K562 (cell line): ENCODE data around the gene ACP5. TPM values are rescaled to one million over a fixed set of nuclear protein-coding genes. Genes with fewer than 3 reads are reported as not detected.

Experiments
- ATAC-seq: fragments of 200-7000 bp; cut with Tn5 transposase; 3 replicates; pipeline ENCODE4 v1.9.1; 2020; ENCODE audit warnings: moderate library complexity
- BruUV-seq: library from RNA; stranded (reverse); fragments of 400-500 nt; replicated peaks from 2 replicates; lab custom pipeline; 2021; lab: Mats Ljungman, UMichigan
- CTCF ChIA-PET: fragments of 300-600 bp; formaldehyde crosslinking; extraction: SDS; loops from one replicate; lab custom pipeline; 2021; ENCODE audit warnings: low intra/inter-chr PET ratio; lab: Yijun Ruan, JAX
- POLR2A ChIA-PET: fragments of 300-600, 350-650 bp; sonication (Branson Sonifier 250); formaldehyde crosslinking; extraction: SDS; loops from one replicate; lab custom pipeline; 2021; ENCODE audit warnings: antibody characterized with exemption, inconsistent platforms; lab: Yijun Ruan, JAX
- DNase-seq, 4 experiments: peaks; one replicate each; pipeline versions ENCODE4 v3.0.0 to v3.0.0-alpha.2; 2011 to 2018; ENCODE audit warnings: low spot score in 3 of 4, mixed read lengths in 3 of 4; ENCODE audit errors: extremely low read depth in 1 of 4
- FAIRE-seq: peaks from 2 replicates; lab custom pipeline; 2011; peaks lifted over from hg19 to GRCh38; lab: Jason Lieb, UNC
- H2AFZ ChIP-seq: 2 replicates; pipeline ENCODE4 v1.6.0; 2011; ENCODE audit warnings: low read depth, low read length, control low read depth, inconsistent platforms
- H3K27ac ChIP-seq: fragments of 200-600 bp; 3 replicates; pipeline ENCODE4 v1.8.0; 2011; ENCODE audit warnings: low read depth, mild to moderate bottlenecking, control low read depth, inconsistent platforms, low read length, moderate library complexity, mixed read lengths; ENCODE audit errors: extremely low read depth
- H3K27me3 ChIP-seq, 2 experiments: fragments of 300-600 bp in 1 of 2; 2 replicates in 1 of 2; 3 replicates in 1 of 2; pipeline versions ENCODE4 v1.6.0 to v1.8.0; 2011; ENCODE audit warnings: inconsistent platforms in 2 of 2, low read length in 2 of 2, mild to moderate bottlenecking in 1 of 2, mixed read lengths in 1 of 2, moderate library complexity in 1 of 2; ENCODE audit not compliant: control insufficient read depth in 2 of 2, insufficient read depth in 2 of 2
- H3K36me3 ChIP-seq: fragments of 300-600 bp; 3 replicates; pipeline ENCODE4 v1.8.0; 2011; ENCODE audit warnings: mild to moderate bottlenecking, low read length, inconsistent platforms; ENCODE audit not compliant: control insufficient read depth, insufficient read depth
- H3K4me1 ChIP-seq, 2 experiments: fragments of 200-600 bp in 1 of 2; replicated peaks in 1 of 2; 2 replicates in 1 of 2; 3 replicates in 1 of 2; pipeline versions ENCODE4 v1.5.1 to v1.8.0; 2011; ENCODE audit warnings: inconsistent platforms in 2 of 2, low read length in 2 of 2, mild to moderate bottlenecking in 1 of 2, mixed read lengths in 1 of 2, moderate library complexity in 1 of 2; ENCODE audit not compliant: control insufficient read depth in 2 of 2, insufficient read depth in 2 of 2
- H3K4me2 ChIP-seq: 2 replicates; pipeline ENCODE4 v1.6.1; 2011; ENCODE audit warnings: low read length, control low read depth, inconsistent platforms, mixed read lengths; ENCODE audit not compliant: insufficient read depth
- H3K4me3 ChIP-seq: fragments of 200-600 bp; sonication (generic), shearing (Covaris generic); 2 replicates; pipeline ENCODE4 v1.5.1; 2016; ENCODE audit warnings: control low read depth, inconsistent platforms
- H3K79me2 ChIP-seq: fragments of 200-600 bp; 3 replicates; pipeline ENCODE4 v1.8.0; 2011; ENCODE audit warnings: low read length, inconsistent platforms; ENCODE audit not compliant: control insufficient read depth, insufficient read depth
- H3K9ac ChIP-seq, 2 experiments: 2 replicates each; pipeline versions ENCODE4 v1.6.0 to v1.6.1; 2011; ENCODE audit warnings: low read depth in 2 of 2, low read length in 2 of 2, control low read depth in 1 of 2, inconsistent platforms in 1 of 2, mild to moderate bottlenecking in 1 of 2, mixed read lengths in 1 of 2; ENCODE audit not compliant: insufficient read depth in 1 of 2
- H3K9me1 ChIP-seq: one replicate; pipeline ENCODE4 v1.6.0; 2011; ENCODE audit warnings: inconsistent platforms, mild to moderate bottlenecking, low read length, moderate library complexity; ENCODE audit not compliant: control insufficient read depth, insufficient read depth
- H3K9me3 ChIP-seq: replicated peaks from 2 replicates; pipeline ENCODE4 v1.5.1; 2011; ENCODE audit warnings: low read depth, low read length, inconsistent platforms; ENCODE audit not compliant: control insufficient read depth, insufficient read depth
- H4K20me1 ChIP-seq: replicated peaks from 2 replicates; pipeline ENCODE4 v1.6.1; 2011; ENCODE audit warnings: low read length, inconsistent platforms, mixed read lengths; ENCODE audit not compliant: control insufficient read depth, insufficient read depth
- BRD4 ChIP-seq: fragments of 200-600 bp; sonication (generic); IDR thresholded peaks from 2 replicates; pipeline ENCODE4 v1.6.1; 2017; ENCODE audit warnings: inconsistent platforms
- CBFA2T2 ChIP-seq: fragments of 450-650 bp; conservative IDR thresholded peaks from 2 replicates; pipeline ENCODE4 v1.6.1; 2017; ENCODE audit warnings: mild to moderate bottlenecking
- EGR1 ChIP-seq: fragments of 450-650 bp; conservative IDR thresholded peaks from 2 replicates; pipeline ENCODE4 v1.6.1; 2017; ENCODE audit warnings: mild to moderate bottlenecking
- EP400 ChIP-seq: fragments of 450-650 bp; IDR thresholded peaks from 2 replicates; pipeline ENCODE4 v1.6.1; 2017; ENCODE audit warnings: antibody characterized with exemption, mild to moderate bottlenecking, moderate library complexity
- FOS ChIP-seq: IDR thresholded peaks from 3 replicates; pipeline ENCODE4 v1.6.1; 2011; ENCODE audit not compliant: insufficient read length; ENCODE audit errors: extremely low read depth
- HDAC3 ChIP-seq: fragments of 450-650 bp; IDR thresholded peaks from 2 replicates; pipeline ENCODE4 v1.6.1; 2018; ENCODE audit warnings: borderline replicate concordance, mild to moderate bottlenecking, moderate library complexity; ENCODE audit not compliant: partially characterized antibody
- NCOR1 ChIP-seq: fragments of 450-650 bp; IDR thresholded peaks from 2 replicates; pipeline ENCODE4 v1.6.1; 2016; ENCODE audit warnings: mild to moderate bottlenecking, moderate library complexity
- NFATC3 ChIP-seq: fragments of 450-650 bp; IDR thresholded peaks from 2 replicates; pipeline ENCODE4 v1.6.1; 2017; ENCODE audit warnings: mild to moderate bottlenecking
- NFIC ChIP-seq: fragments of 450-650 bp; IDR thresholded peaks from 2 replicates; pipeline ENCODE4 v1.6.1; 2017; ENCODE audit warnings: mild to moderate bottlenecking, inconsistent platforms
- NRF1 ChIP-seq, 2 experiments: fragments of 450-650 bp; IDR thresholded peaks in 1 of 2; conservative IDR thresholded peaks in 1 of 2; 2 replicates each; pipeline ENCODE4 v1.6.1; 2014; ENCODE audit warnings: mild to moderate bottlenecking in 2 of 2
- PURB ChIP-seq: sonication (generic); formaldehyde crosslinking; IDR thresholded peaks from 2 replicates; pipeline ENCODE4 v1.9.0; 2021; ENCODE audit warnings: low read depth, mild to moderate bottlenecking, missing genetic modification reagents
- RBM25 ChIP-seq: fragments of 200-400 bp; formaldehyde crosslinking; IDR thresholded peaks from 2 replicates; pipeline ENCODE4 v1.6.1; 2018; ENCODE audit warnings: low read length, low read depth, moderate library complexity; ENCODE audit not compliant: severe bottlenecking
- RCOR1 ChIP-seq, 2 experiments: IDR thresholded peaks; 2 replicates each; pipeline ENCODE4 v1.6.1; 2012; ENCODE audit warnings: low read depth in 2 of 2, low read length in 2 of 2, borderline replicate concordance in 1 of 2, improper control_type of control experiment in 1 of 2
- SRSF7 ChIP-seq: fragments of 200-400 bp; formaldehyde crosslinking; optimal IDR thresholded peaks from 2 replicates; pipeline ENCODE3; 2017; ENCODE audit warnings: mild to moderate bottlenecking, low read depth, low read length
- ZBTB34 ChIP-seq: fragments of 250-450 bp; sonication (Bioruptor Pico); IDR thresholded peaks from 2 replicates; pipeline ENCODE4 v1.8.0; 2021; ENCODE audit warnings: mild to moderate bottlenecking, moderate library complexity
- ZNF384 ChIP-seq: IDR thresholded peaks from 2 replicates; pipeline ENCODE4 v1.6.1; 2012; ENCODE audit warnings: low read depth, low read length, improper control_type of control experiment
- WGBS: fragments of 100-300 bp; shearing (Covaris generic); methylation state at CpG from one replicate; pipeline ENCODE4 v1.1.6; 2016; ENCODE audit warnings: low coverage, mixed read lengths; ENCODE audit not compliant: insufficient coverage; ENCODE audit errors: missing lambda C conversion rate; 5-methylcytosine and 5-hydroxymethylcytosine counted together
- in situ Hi-C: fragments of 300-500 bp; cut with MboI; formaldehyde crosslinking; loops from 4 replicates; pipeline ENCODE4 v1.15.0; 2018; ENCODE audit warnings: inconsistent platforms, mixed read lengths
- intact Hi-C: fragments of 100-400 bp; cut with micrococcal nuclease; formaldehyde crosslinking; loops from 2 replicates; pipeline ENCODE4 v1.14.2; 2022
- polyA plus RNA-seq, 8 experiments: library from polyadenylated mRNA; depleted of rRNA in 4 of 8; stranded (reverse) in 5 of 8; unstranded in 3 of 8; fragments of >200 nt; fragmentation: Nextera tagmentation in 2 of 8; fragmentation: Illumina TruSeq in 1 of 8; extraction: Ambion mirVana in 2 of 8; extraction: Trizol in 1 of 8; gene quantifications; 2 replicates each; pipeline versions ENCODE4 v1.2.1 to v1.2.3, GENCODE V29; 2011 to 2014; ENCODE audit warnings: inconsistent platforms in 1 of 8, missing spikeins in 1 of 8
- total RNA-seq, 7 experiments: library from RNA; depleted of rRNA in 6 of 7; stranded (reverse); fragments of >200 nt in 6 of 7; fragmentation: Illumina TruSeq in 2 of 7; extraction: Trizol in 2 of 7; gene quantifications; 2 replicates each; pipeline versions ENCODE4 v1.2.1 to v1.2.3, GENCODE V29; 2011 to 2021; ENCODE audit warnings: low replicate concordance in 1 of 7
- TF ChIP-seq, protein P1 (sequence below), 3 experiments: fragments of 200-800 bp in 1 of 3; fragments of 250-450 bp in 1 of 3; fragments of 450-650 bp in 1 of 3; sonication (Bioruptor Pico) in 1 of 3; sonication (Bioruptor generic) in 1 of 3; formaldehyde crosslinking in 1 of 3; IDR thresholded peaks; 2 replicates each; pipeline versions ENCODE4 v1.6.1 to v1.8.0; 2016 to 2022; ENCODE audit warnings: mild to moderate bottlenecking in 2 of 3, missing genetic modification characterization in 2 of 3, missing compliant biosample characterization in 1 of 3, moderate library complexity in 1 of 3

ACP5 gene
- total and polyA plus RNA-seq, 9 of the 15 experiments (the other 6 are each of a cell fraction or from before 2014, with no cell fraction given): 0.06 to 1.1 (median 0.31) TPM; not detected in 1

- intact Hi-C loops: loop anchor here (5.0 kb wide), 1 partner anchor 42 kb away; no protein-coding TSS in a partner anchor
- CTCF ChIA-PET: no interaction called here
- peak; percentile 56 for FAIRE-seq
- TF ChIP-seq FOS (no peak), PURB (CRISPR knock-in tag) (no peak), EGR1 (peak; percentile 13; the same call in 1 of the 2 replicates), ZBTB34 (CRISPR knock-in tag) (no peak), BRD4 (0 out of 2 replicates have a peak, but pooled peaks have one; percentile 67), RCOR1 (IDR thresholded peaks at IDR 0.05; ENCODE audit: borderline replicate concordance in 1 of 2, low read depth in 2 of 2, low read length in 2 of 2) (peak in 1 of 2 experiments; percentile 68; a peak in 2 of 4 replicates), SRSF7 (no peak), RBM25 (peak; percentile 88), ZNF384 (no peak), NFATC3 (no peak), EP400 (peak; percentile 45; the same call in 1 of the 2 replicates), NCOR1 (peak; percentile 59; the same call in 1 of the 2 replicates), NRF1 (conservative IDR thresholded peaks at IDR 0.05 in 1 of 2, IDR thresholded peaks at IDR 0.05 in 1 of 2) (peak; percentile 39 to 58; a peak in 3 of 4 replicates), HDAC3 (peak; percentile 21), NFIC (0 out of 2 replicates have a peak, but pooled peaks have one; percentile 13), CBFA2T2 (no peak)
- TF ChIP-seq, protein P1, sequence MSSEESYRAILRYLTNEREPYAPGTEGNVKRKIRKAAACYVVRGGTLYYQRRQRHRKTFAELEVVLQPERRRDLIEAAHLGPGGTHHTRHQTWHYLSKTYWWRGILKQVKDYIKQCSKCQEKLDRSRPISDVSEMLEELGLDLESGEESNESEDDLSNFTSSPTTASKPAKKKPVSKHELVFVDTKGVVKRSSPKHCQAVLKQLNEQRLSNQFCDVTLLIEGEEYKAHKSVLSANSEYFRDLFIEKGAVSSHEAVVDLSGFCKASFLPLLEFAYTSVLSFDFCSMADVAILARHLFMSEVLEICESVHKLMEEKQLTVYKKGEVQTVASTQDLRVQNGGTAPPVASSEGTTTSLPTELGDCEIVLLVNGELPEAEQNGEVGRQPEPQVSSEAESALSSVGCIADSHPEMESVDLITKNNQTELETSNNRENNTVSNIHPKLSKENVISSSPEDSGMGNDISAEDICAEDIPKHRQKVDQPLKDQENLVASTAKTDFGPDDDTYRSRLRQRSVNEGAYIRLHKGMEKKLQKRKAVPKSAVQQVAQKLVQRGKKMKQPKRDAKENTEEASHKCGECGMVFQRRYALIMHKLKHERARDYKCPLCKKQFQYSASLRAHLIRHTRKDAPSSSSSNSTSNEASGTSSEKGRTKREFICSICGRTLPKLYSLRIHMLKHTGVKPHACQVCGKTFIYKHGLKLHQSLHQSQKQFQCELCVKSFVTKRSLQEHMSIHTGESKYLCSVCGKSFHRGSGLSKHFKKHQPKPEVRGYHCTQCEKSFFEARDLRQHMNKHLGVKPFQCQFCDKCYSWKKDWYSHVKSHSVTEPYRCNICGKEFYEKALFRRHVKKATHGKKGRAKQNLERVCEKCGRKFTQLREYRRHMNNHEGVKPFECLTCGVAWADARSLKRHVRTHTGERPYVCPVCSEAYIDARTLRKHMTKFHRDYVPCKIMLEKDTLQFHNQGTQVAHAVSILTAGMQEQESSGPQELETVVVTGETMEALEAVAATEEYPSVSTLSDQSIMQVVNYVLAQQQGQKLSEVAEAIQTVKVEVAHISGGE (CRISPR knock-in tag; IDR thresholded peaks at IDR 0.05): peak in 1 of 3 experiments; percentile 28; a peak in 1 of 6 replicates
Measured at GRCh38 chr19:11539495-11540365, 37.7 kb downstream of the ACP5 start.

More at GRCh38 chr19:11539495-11540365, 37.7 kb downstream of the ACP5 start:
- peak overlapping the region; percentile 75 for H3K27ac ChIP-seq
- ATAC-seq: peak; percentile 77
- no TSS peak for BruUV-seq
- H3K9me1 ChIP-seq: no peaks in the 10 kb centered on the region
- 10% methylated on average over 4 of the region's 36 CpGs for whole genome bisulfite sequencing
- no peaks in the 10 kb centered on the region for H4K20me1 ChIP-seq
- no peaks in the 10 kb centered on the region for H3K79me2 ChIP-seq
- peak overlapping the region; percentile 31 for H3K4me3 ChIP-seq
- no peaks in the 10 kb centered on the region for H3K27me3 ChIP-seq
- H2AFZ ChIP-seq: peak overlapping the region; percentile 66
- no peaks in the 10 kb centered on the region for H3K9me3 ChIP-seq
- in situ Hi-C loops: no loop called here
- H3K4me1 ChIP-seq: peaks cover 30 to 47% of the 10 kb centered on the region in 2 experiments; a peak in 4 of 5 replicates
- peak overlapping the region; percentile 48 to 88 for H3K9ac ChIP-seq
- POLR2A ChIA-PET: interaction anchor here (1.0 to 1.2 kb wide), 3 partner anchors 10 to 19 kb away, joined by 3 to 7 read pairs (median 4); partner anchors contain the start of genes ECSIT and ELOF1
- H3K4me2 ChIP-seq: peak overlapping the region; percentile 70
- no peaks in the 10 kb centered on the region for H3K36me3 ChIP-seq
- DNase-seq: peak; percentile 85 to 89 (median 87)
